ENCODE data around the gene SLC34A3.

- no peak for TF ChIP-seq CTCF (IDR thresholded peaks at IDR 0.05)
- no peak for TF ChIP-seq POLR2A (IDR thresholded peaks at IDR 0.05)
These were observed 16.1 kb upstream of the SLC34A3 start for GRCh38 chr9:137214620-137215019.

All from thyroid gland (tissue), 4 donors.